ENCODE measurements around the gene PLEKHM3.

GRCh38 chr2:207805566-207806226 is 219.6 kb downstream of the PLEKHM3 start:
- TF ChIP-seq CTCF (IDR thresholded peaks at IDR 0.05) = no peak
- no peak for TF ChIP-seq EP300 (IDR thresholded peaks at IDR 0.05)
- TF ChIP-seq POLR2AphosphoS5 (IDR thresholded peaks at IDR 0.05) = no peak
